GM23338 (cell line): ENCODE measurements around the gene SUN2.

Experiments
- CTCF ChIP-seq, 2 experiments: fragments of 200-600 bp in 1 of 2; sonication (generic) in 1 of 2; conservative IDR thresholded peaks; 2 replicates each; pipeline versions ENCODE4 v1.5.1 to v1.6.1; 2016 to 2017; ENCODE audit warnings: antibody characterized with exemption in 2 of 2, low read depth in 2 of 2, mild to moderate bottlenecking in 2 of 2, moderate library complexity in 1 of 2
- EZH2 ChIP-seq: fragments of 200-600 bp; sonication (generic); IDR thresholded peaks from one replicate; pipeline ENCODE4 v1.8.0; 2017; ENCODE audit warnings: antibody characterized with exemption, mild to moderate bottlenecking, low read depth; ENCODE audit not compliant: unreplicated experiment
- EZH2phosphoT487 ChIP-seq: fragments of 200-600 bp; sonication (generic); IDR thresholded peaks from one replicate; pipeline ENCODE4 v1.8.1; 2018; ENCODE audit warnings: antibody characterized with exemption; ENCODE audit not compliant: unreplicated experiment
- JUNB ChIP-seq: IDR thresholded peaks from one replicate; pipeline ENCODE4 v1.6.1; 2016; ENCODE audit warnings: antibody characterized with exemption; ENCODE audit not compliant: unreplicated experiment
- POLR2AphosphoS5 ChIP-seq: IDR thresholded peaks from 2 replicates; pipeline ENCODE4 v1.6.1; 2016; ENCODE audit warnings: antibody characterized with exemption, low read depth
- ZNF114 ChIP-seq: fragments of 250-450 bp; sonication (Bioruptor Pico); IDR thresholded peaks from 2 replicates; pipeline ENCODE4 v1.5.0; 2020; ENCODE audit warnings: mild to moderate bottlenecking, moderate library complexity
- TF ChIP-seq, protein P1 (sequence below): IDR thresholded peaks from one replicate; pipeline ENCODE4 v1.6.1; 2018; ENCODE audit warnings: antibody characterized with exemption; ENCODE audit not compliant: unreplicated experiment

- TF ChIP-seq CTCF (conservative IDR thresholded peaks at IDR 0.05; ENCODE audit: low read depth in 2 of 2) (no peak), POLR2AphosphoS5 (no peak), JUNB (no peak), EZH2 (no peak), ZNF114 (no peak), EZH2phosphoT487 (no peak)
- TF ChIP-seq, protein P1, sequence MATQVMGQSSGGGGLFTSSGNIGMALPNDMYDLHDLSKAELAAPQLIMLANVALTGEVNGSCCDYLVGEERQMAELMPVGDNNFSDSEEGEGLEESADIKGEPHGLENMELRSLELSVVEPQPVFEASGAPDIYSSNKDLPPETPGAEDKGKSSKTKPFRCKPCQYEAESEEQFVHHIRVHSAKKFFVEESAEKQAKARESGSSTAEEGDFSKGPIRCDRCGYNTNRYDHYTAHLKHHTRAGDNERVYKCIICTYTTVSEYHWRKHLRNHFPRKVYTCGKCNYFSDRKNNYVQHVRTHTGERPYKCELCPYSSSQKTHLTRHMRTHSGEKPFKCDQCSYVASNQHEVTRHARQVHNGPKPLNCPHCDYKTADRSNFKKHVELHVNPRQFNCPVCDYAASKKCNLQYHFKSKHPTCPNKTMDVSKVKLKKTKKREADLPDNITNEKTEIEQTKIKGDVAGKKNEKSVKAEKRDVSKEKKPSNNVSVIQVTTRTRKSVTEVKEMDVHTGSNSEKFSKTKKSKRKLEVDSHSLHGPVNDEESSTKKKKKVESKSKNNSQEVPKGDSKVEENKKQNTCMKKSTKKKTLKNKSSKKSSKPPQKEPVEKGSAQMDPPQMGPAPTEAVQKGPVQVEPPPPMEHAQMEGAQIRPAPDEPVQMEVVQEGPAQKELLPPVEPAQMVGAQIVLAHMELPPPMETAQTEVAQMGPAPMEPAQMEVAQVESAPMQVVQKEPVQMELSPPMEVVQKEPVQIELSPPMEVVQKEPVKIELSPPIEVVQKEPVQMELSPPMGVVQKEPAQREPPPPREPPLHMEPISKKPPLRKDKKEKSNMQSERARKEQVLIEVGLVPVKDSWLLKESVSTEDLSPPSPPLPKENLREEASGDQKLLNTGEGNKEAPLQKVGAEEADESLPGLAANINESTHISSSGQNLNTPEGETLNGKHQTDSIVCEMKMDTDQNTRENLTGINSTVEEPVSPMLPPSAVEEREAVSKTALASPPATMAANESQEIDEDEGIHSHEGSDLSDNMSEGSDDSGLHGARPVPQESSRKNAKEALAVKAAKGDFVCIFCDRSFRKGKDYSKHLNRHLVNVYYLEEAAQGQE: no peak
Measured at GRCh38 chr22:38698407-38699094, 57.2 kb downstream of the SUN2 start.
